NCI-H1105 treated with DMSO at 0.1 percent for 48 hours (cell line): ENCODE measurements around the gene OGDHL.
"Not testable (repeated sequence)": the region's sequence is repeated elsewhere in the genome, so short reads cannot be mapped to it uniquely, and the experiment has no call there.

Source experiments
- DNase-seq: peaks from one replicate; lab custom pipeline; 2025; lab: John Stamatoyannopoulos, UW

OGDHL gene

GRCh38 chr10:49761789-49762565 lies at the start of gene OGDHL:
TSS of gene OGDHL (minus strand) at chr10:49762323. CDS start at chr10:49758592, 3,731 bp downstream.
- DNase-seq: peak; percentile 50

GRCh38 chr10:49803988-49804387 lies 41.9 kb upstream of the OGDHL start:
- no peak for DNase-seq

DNA sequence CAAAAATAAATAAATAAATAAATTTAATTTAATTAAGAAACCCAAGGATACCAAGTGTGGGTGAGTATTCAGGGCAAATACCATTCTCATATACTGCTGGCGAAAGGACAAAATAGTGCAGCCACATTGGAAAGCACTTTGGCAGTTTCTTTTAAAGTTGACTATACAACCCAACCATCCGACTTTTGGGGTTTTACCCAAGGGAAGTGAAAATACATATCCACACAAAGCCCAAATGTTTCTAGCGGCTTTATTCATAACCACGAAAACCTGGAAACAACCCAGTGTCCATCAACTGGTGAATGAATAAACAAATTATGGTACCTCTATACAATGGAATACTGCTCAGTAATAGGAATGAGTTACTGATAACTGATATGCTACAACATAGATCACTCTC lies 36.2 kb upstream of the OGDHL start:
- no peak for DNase-seq

DNA sequence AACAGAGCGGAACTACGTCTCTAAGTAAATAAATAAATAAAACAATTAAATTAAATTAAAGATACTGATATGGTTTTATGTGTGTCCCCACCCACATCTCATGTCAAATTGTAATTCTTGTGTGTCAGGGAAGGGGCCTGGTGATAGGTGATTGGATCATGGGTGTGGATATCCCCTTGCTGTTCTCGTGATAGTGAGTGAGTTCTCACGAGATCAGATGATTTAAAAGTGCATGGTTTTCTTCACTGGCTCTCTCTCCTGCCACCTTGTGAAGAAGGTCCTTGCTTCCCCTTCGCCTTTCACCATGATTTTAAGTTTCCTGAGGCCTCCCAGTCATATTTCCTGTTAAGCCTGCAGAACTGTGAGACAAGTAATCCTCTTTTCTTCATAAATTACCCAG lies 29.0 kb upstream of the OGDHL start:
- DNase-seq: no peak

DNA sequence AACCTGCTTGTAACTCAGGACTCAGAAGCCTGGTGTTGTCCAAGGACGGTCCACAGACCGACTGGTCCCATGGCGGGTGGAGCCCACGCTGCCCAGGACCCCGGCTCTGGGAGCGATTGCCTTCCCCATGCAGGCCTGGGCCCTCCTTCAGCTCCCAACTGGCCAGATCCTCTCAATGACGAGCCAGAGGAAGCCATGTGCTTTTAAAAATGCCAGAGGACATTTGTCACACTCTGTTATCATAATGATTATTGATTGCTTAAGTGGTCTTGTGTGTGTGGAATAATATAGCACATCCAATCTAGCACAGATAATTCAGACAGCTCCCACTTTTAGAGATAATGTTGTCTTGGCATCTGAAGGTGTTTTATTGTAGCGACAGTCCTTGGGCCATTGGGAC lies 22.6 kb upstream of the OGDHL start:
- DNase-seq: no peak

- DNase-seq: no peak
These were observed 21.5 kb upstream of the OGDHL start for GRCh38 chr10:49783645-49784044.

DNA sequence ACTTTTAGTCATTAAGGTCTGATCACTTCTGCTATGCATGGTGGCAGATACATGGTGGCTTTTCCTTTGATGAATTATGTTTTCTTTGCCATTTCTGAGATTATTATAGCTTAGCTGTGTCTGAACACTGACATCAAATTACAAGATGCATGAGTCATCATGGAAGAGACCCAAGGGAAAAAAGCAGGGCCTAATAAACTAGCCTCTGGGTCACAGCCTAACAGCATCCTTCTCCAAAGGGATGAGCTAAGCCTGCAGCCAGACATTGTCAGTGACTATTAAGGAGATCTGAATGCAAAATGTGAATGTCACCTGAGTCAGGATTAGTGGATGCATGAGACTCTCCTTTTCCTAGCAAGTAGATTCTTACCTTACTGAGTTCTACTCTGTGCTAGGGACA lies 19.1 kb upstream of the OGDHL start:
- DNase-seq: no peak

- no peak for DNase-seq
These were observed 16.1 kb upstream of the OGDHL start for GRCh38 chr10:49778197-49778596.

GRCh38 chr10:49776851-49777250 lies 14.7 kb upstream of the OGDHL start:
- DNase-seq: no peak

DNA sequence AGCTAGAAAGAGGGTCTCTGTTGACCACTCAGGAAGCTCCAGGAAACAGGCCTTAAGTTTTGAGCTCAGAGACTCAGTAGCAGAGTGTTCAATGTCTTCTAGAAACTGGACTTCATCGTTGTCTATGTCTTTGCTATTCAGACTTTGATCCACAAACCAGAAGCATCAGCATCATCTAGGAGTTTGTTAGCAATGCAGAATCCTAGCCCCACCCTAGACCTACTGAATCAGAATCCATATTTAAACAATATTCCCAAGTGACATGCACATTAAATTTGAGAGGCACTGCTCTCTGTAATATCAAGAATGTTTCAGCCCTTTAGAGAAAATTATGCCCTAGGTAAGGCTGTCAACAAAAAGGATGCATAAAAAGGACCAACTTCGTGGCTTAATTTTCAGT lies 12.9 kb upstream of the OGDHL start:
- DNase-seq: no peak

DNA sequence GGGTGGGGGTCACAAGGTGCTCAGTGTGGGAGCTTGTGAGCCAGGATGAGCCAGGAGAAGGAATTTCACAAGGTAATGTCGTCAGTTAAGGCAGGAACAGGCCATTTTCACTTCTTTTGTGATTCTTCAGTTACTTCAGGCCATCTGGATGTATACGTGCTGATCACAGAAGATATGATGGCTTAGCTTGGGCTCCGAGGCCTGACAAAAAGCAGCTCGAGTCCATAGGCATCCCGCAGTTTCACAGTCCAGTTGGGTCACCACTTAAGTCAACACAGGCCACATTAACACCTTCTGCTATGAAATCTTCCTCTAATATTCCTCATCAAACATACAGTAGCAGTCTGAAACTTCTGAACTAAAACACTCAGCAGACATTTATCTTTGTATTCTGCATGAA lies 10.8 kb upstream of the OGDHL start:
- not testable (repeated sequence) for DNase-seq

DNA sequence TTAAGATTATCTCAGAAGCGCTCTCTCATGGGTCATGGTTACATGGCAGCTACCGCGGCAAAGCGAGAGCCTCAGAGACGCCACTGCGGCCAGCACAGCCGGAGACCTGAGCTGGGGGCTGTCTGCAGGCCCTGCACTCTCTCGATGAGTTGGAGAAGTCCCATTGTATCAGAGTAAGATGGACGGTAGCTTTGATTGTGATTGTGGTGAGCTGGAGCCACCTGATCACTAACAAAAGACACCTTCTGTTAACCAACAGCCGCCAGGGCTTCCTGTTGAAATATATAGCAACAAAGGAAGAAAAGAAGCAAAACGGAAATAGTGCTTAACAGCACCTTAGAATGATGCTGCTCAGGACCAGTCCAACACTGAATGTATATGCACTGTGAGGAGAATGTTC lies 8.9 kb upstream of the OGDHL start:
- DNase-seq: not testable (repeated sequence)

DNA sequence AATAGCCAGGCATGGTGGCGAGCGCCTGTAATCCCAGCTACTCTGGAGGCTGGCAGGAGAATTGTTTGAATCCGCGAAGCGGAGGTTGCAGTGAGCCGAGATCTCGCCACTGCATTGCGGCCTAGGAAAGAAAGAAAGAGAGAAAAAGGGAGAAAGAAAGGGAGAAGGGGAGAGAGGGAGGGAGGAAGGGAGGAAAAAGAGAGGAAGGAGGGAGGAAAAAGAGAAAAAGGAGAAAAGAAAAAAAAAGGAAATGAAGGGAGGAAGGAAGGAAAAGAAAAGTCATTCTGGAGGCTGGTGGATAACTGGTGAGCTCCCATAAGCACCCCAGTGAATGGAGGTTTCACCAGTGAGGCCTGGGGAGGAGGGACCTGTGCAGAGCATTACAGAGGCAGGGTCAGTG lies 7.6 kb upstream of the OGDHL start:
- no peak for DNase-seq

DNA sequence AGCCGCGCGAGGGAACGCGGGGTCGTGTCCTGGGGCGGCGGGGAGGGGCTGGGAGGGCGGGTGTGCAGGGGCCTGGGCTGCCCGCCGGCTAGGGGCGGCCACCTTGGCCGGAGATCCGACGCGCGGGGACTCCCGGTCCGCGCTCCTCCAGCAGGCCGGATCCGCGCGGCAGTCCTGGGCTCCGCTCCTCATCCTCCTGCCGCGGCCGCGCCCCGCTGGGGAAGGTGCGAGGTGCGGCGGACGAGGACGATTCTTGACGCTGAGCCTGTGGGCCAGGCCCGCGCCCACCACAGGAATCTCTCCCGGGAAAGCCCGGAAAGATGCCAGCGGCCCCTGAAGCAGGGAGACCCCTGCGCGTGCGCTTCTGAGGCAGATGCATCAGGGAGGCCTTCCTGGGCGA lies 6.6 kb upstream of the OGDHL start:
- DNase-seq: no peak

DNA sequence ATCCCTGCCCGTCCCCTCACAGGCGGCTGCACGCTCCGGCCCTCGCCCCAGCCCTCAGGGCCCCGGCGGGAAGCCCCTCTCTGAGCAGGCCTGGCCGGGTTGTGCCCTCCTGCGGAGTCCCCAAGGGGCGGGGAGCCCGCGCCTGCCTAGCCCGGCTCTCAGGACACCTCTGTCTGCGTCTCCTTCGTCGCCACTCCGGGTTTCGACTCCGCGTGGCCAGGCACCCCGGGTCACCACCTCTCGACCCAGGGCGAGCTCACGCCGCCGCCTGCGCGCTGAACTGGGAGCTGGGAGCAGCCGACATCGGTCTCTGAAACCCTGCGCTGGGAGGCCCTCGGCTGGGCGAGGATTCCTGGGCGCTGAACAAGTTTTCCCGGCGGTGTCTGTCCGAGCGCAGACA lies 6.2 kb upstream of the OGDHL start:
- no peak for DNase-seq

- no peak for DNase-seq
These were observed 5.6 kb upstream of the OGDHL start for GRCh38 chr10:49767752-49768151.

GRCh38 chr10:49766484-49766883 lies 4.4 kb upstream of the OGDHL start:
- no peak for DNase-seq

GRCh38 chr10:49762566-49762877 lies 399 bp upstream of the OGDHL start:
- no peak for DNase-seq

DNA sequence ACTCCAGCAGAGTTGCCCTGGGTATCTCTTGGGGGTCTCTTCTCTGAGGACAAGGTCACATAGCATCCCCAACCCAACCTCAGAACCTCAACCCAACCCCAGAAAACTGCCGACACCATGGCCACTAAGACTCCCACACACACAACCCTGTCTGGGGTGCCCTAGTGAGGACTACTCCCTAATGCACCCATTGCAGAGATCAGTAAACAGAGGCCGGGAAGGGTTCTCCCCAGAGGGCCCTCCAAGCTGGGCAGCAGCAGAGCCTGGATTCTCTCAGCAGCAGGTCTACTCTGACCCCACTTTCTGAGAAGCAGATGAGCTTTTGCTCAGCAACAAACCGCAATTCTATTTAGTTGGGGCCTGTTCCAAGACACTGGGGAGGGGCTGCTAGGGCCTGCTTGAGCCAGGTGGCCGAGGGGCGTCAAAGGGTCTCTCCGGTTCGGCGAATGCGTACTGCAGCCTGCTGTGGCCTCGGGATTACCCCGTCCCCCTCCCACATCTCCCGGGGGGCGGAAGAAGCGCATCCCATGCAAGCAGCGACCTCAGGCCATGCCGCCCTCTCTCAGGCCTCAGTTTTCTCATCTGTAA lies 828 bp downstream of the OGDHL start:
- DNase-seq: no peak

- no peak for DNase-seq
These were observed 1.3 kb downstream of the OGDHL start for GRCh38 chr10:49760789-49761188.

DNA sequence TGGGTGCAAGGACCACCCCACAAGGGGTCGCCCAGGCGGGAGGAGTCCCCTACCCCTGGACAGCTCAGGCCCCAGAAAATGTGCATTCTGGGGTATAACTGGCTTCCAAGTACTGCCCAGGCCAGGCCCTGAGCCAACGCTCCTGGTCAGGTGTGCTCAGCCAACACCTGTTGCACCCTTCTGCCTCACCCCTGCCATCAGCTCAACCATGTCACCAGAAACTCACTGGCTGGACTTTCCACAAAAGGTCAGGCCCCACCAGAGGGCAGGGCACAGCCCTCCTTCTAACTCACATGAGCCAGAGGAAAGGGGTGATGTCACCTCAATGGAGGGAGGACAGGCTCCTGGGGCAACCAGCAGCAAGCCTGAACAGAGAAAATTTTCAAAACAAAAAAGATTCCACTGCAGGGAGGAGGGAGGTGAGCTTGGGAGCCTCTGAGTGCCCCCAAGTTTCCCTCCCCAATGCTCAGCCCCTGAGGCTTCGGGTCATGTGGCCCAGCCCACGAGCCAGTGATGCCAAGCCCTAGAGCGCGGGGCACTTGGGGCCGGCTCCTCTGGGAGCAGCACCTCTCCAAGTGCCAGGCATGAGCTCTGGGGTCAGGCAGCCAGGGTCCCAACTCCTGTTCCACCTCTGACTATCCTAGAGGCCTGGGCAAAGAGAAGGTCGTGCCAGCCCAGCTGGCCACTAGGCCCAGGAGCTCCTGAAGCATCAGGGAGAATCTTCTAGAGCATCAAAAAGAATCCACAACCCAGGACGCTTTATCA lies 2.2 kb downstream of the OGDHL start:
- DNase-seq: no peak

DNA sequence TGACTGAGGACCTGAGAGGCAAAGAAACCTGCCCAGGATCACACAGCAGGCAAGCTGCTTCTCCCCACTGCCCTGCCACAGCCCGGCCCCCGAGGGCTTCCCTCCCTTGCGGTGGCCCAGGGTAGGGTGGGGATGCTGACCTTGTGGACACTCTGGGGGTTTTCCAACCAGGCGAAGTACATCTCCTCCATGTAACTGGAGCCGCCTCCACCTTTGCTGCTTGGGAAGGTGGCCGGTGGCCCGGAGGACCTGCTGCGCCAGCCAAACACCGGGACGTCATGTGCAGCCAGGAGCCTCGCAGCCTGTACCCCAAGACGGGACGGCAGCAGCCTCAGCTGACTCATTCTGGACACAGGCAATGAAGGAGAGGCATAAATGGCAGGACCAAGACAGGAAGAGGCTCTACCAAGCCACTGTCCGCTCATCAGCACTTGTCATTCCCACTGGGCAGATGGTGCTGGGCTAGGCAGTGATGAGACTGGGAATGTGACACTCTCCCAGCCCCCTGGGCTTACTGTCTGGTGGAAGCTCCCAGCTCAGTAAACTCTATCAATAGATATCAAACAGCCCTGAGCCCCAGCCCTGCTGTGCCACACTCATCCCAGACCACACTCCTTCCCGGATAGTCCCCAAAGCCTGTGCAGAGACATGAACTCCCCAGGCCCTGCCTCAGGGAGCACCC lies 3.7 kb downstream of the OGDHL start:
- DNase-seq: no peak

GRCh38 chr10:49756641-49757040 lies 5.5 kb downstream of the OGDHL start:
- no peak for DNase-seq
